Hypothalamus (tissue), 51 donors: Measurements from ENCODE around the gene TCF4.

Experiments used
- DNase-seq, 51 donors: peaks; one replicate each; lab custom pipeline; 2025; lab: John Stamatoyannopoulos, UW

The TCF4 gene

GRCh38 chr18:55587418-55588110 is 428 bp downstream of the TCF4 start:
- peak in 29 of 51 donors; percentile 1 to 64 (median 24) for DNase-seq

GRCh38 chr18:55585920-55586561 is 2.0 kb downstream of the TCF4 start:
- DNase-seq, result peak in 34 of 51 donors; percentile 2 to 82 (median 16)

DNA sequence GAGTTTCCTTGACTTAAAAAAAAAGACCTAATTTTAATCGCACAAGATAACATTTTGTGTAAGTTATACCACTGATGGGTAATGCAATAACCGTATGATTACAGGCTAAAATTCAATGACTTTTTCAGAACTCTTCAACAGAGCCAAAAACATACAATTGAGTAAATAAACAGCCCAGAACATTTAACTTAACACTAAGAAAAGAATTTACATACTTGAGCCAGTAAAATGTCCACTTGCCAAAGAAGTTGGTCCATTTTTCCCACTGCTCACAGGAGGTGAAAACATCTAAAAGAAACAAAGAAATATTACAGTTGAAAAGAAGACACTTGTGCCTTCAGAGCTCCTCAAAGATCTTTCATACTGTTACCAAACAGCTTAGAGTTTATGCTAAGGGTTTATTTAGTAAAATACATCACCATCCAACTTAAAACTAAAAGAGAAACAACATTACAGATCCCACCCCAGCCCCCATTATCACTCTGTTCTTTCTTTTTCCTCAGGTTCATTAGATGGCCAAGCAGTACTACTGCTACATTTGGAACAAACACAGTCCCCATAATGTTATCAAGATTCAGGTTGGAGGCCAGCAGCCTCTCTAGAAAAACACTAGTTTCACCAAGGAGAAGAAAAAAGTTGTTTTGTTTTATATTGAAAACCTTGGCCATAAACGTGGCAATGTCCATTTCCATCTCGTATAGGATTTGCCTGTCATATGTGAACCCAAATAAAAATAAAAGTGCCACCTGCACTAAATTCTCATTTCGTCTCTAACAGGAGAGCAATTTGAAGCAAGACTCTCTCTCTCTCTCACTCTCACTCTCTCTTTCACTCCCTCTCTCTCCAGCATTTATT is 2.7 kb downstream of the TCF4 start:
- peak in 1 of 51 donors; percentile 28 for DNase-seq

DNA sequence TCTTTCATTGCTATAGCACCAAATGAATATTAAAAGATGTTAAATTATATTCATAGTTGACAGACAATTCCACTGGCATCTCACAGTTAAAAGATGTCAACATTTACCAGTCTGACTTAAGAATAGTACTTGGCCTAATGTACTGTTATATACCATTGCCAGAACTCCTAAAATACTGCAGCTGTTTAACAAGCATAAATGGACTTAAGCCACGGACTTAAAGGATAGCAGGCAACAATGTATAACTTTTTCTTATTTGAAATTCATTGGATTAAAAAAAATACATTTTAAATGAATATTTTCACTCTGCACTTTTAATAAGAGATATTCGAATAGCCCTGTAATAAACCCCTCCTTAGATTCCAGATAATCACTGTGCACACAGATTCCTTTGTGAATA is 3.8 kb downstream of the TCF4 start:
- DNase-seq, result no peak

DNA sequence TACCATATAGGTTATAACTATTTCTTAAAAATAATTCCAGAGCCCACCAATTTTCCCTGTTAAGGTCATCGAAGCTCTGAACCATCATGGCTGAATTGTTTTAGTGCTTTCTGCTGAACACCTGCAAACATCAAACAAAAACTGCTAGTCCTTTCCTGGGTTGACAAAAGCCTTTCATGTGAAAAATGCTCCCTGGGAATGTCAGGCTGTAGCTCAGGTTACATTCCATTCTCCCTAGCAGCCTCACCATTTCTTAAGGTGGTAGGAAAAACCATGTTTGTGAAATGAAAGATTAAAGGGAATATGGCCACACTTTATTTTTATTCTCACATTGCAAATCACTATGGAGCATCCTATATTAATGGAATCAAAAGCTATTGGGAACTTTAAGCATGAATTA is 5.7 kb downstream of the TCF4 start:
- no peak for DNase-seq

DNA sequence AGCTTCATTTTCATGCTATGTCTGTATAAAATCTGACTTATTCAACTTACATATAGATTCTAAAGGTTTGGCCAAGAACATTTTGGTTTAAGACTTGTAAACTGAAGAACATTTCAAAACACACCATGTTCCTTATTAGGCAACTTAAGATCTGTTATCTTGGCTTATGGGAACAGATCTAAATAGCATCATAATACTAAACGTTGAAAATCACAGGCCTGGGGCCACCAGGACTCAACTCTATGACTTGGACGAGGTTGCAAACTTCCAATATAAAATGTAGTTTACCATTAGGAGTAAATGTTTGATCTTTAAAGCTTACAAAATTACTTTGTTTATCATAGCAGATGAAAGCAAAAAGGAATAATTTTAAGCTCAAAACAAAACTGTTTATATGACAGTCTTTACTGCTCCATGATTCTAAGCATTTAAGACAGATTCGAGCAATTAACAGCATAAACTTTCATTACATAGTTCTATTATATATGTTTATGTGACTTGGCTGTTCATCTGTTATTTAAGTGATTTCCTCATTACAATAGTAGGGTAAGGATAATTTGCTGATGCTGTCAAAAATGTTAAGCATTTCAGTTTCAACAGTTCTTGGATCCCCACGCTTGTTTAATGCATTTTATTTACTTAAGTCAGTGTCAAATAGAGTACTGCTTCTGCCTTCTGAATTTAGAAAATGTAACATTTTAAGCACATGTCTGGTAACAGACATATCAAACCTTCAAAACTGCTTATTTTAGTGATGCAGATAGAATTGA is 8.3 kb downstream of the TCF4 start:
- no peak for DNase-seq

- no peak for DNase-seq
These were observed 10.0 kb downstream of the TCF4 start for GRCh38 chr18:55577812-55578539.

GRCh38 chr18:55576001-55576400 is 12.0 kb downstream of the TCF4 start:
- DNase-seq, result no peak

- no peak for DNase-seq
These were observed 12.9 kb downstream of the TCF4 start for GRCh38 chr18:55575066-55575465.

GRCh38 chr18:55573386-55573785 is 14.6 kb downstream of the TCF4 start:
- no peak for DNase-seq

GRCh38 chr18:55570966-55571365 is 17.0 kb downstream of the TCF4 start:
- no peak for DNase-seq

DNA sequence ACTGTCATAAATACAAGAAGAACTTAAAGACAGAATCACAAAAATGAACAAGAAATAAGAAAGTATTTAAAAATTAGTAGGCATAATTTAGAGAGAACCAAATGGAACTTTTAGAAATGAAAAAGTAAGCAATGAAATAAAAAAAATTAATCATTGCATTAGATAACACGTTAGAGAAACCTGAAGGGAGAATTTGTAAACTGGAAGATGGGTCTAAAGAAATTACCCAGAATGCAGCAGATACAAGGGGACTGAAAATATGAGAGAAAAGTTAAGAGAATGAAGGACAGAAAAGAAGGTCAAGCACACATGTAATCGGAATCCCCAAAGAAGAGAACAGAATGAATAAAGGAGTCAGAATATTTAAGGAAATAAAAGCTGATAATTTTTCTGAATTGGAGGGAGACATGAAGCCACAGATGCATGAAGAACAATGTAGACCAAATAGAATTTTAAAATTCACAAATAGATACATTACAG is 21.5 kb downstream of the TCF4 start:
- no peak for DNase-seq

- peak in 1 of 51 donors; percentile 4 for DNase-seq
These were observed 28.3 kb downstream of the TCF4 start for GRCh38 chr18:55559739-55560138.

- no peak for DNase-seq
These were observed 30.8 kb downstream of the TCF4 start for GRCh38 chr18:55557211-55557610.

DNA sequence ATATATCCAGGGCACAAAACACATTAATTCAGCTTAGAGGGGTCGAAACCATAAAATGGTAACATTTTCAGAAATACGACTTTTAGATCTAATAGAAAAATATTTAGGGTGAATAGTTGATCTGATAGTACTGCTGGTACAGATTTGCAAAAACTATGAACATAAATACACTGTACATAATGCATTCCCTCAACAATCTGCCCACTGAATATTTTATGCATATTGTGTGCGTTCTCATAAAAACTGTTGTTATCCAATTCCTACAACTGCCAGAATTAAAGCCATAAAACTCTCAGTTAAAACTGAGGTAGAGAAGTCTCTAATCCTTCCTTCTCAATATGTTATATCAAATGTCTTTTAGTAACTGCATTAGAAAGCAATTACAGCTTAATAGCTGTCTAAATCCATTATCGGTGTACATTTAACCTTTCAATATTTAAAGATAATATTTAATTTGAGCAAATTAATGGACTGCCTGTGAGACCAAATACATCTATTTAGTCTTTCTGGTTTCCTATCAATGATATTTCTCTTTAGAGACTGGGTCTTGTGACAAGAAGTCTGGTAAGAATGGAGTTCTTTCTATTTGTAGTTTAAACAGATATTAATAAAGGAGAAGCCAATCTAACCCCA is 32.5 kb downstream of the TCF4 start:
- no peak for DNase-seq

GRCh38 chr18:55552526-55553189 is 35.3 kb downstream of the TCF4 start:
- DNase-seq, result peak in 1 of 51 donors; percentile 36

DNA sequence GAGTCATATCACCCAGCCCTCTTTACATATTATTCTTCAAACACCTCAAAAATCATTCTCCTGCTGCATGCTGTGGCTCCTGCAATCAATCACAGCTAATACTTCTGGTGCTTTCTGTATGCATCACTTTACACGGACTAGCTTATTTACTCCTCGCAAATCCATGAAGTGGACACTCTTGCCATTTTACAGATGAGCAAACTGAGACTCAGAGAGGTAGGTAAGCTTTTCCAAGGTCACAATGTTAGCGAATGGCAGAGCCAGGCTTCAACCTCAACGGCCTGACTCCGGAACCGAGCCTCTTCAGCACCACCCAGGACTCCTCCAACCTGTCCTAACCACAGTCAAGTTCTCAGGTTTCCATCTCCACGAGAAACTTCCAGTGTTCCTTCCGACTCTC is 36.8 kb downstream of the TCF4 start:
- DNase-seq, result no peak

DNA sequence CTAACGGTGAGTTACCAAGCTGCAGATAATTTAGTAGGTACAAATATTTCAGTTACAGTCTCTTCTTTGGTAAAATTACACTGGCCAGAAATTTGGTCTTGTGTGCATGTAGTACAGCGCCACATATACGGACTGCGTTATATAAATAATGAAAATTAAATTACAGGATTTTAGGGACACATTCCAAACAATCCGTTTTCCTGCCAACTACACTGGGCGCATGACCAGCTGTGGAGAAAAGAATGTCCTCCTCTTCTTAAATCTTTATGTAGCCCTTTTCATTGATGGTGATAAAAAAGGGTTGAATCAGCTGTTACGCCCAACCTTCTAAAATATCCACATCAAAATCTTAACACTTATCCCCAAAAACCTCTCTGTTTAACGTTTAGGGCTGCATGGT is 37.5 kb downstream of the TCF4 start:
- DNase-seq, result no peak
